GM23338 (cell line): ENCODE results near the gene ARHGEF28. TPM values are rescaled to one million over a fixed set of nuclear protein-coding genes. Genes with fewer than 3 reads are reported as not detected.
A peak's percentile ranks its signal among the peaks of the same experiment; 100 is the strongest.

Experiments
- ATAC-seq: fragments of 200-7000 bp; cut with Tn5 transposase; 3 replicates; pipeline ENCODE4 v1.9.1; 2020
- DNase-seq: peaks from one replicate; pipeline ENCODE4 v3.0.0-alpha.2; 2015; ENCODE audit warnings: low spot score
- H2AFZ ChIP-seq: fragments of 200-600 bp; sonication (generic); 2 replicates; pipeline ENCODE4 v1.8.0; 2016; ENCODE audit warnings: antibody characterized with exemption, mild to moderate bottlenecking, moderate library complexity
- H3F3A ChIP-seq: fragments of 200-600 bp; sonication (generic); replicated peaks from 2 replicates; pipeline ENCODE4 v1.8.0; 2017; ENCODE audit warnings: antibody characterized with exemption, mixed run types, low read depth
- H3K27ac ChIP-seq: fragments of 200-600 bp; sonication (generic); 2 replicates; pipeline ENCODE4 v1.6.1; 2016; ENCODE audit warnings: low read depth
- H3K27me3 ChIP-seq: fragments of 200-600 bp; sonication (generic); 2 replicates; pipeline ENCODE4 v1.8.0; 2016; ENCODE audit warnings: mild to moderate bottlenecking, mixed run types, moderate library complexity; ENCODE audit not compliant: insufficient read depth
- H3K36me3 ChIP-seq: fragments of 200-600 bp; sonication (generic); 2 replicates; pipeline ENCODE4 v1.8.0; 2016; ENCODE audit warnings: mild to moderate bottlenecking; ENCODE audit not compliant: insufficient read depth
- H3K4me1 ChIP-seq: fragments of 200-600 bp; sonication (generic); 2 replicates; pipeline ENCODE4 v1.8.0; 2016; ENCODE audit warnings: mild to moderate bottlenecking, moderate library complexity; ENCODE audit not compliant: insufficient read depth
- H3K4me2 ChIP-seq: fragments of 200-600 bp; sonication (generic); 2 replicates; pipeline ENCODE4 v1.7.1; 2017; ENCODE audit warnings: mixed run types
- H3K4me3 ChIP-seq: fragments of 200-600 bp; sonication (generic); 2 replicates; pipeline ENCODE4 v1.6.1; 2016; ENCODE audit warnings: mixed run types
- H3K79me2 ChIP-seq: fragments of 200-600 bp; sonication (generic); replicated peaks from 2 replicates; pipeline ENCODE4 v1.8.0; 2017; ENCODE audit warnings: mild to moderate bottlenecking; ENCODE audit not compliant: insufficient read depth
- H3K9me2 ChIP-seq: fragments of 200-600 bp; sonication (generic); 2 replicates; pipeline ENCODE4 v1.8.0; 2017; ENCODE audit not compliant: insufficient read depth
- H4K20me1 ChIP-seq: fragments of 200-600 bp; sonication (generic); replicated peaks from 2 replicates; pipeline ENCODE4 v1.8.0; 2017; ENCODE audit warnings: mild to moderate bottlenecking; ENCODE audit not compliant: insufficient read depth
- H3K27ac Mint-ChIP-seq: 2 replicates; pipeline ENCODE4 v1.8.0; 2020; ENCODE audit warnings: inconsistent platforms, mild to moderate bottlenecking, moderate library complexity, mixed read lengths
- H3K27me3 Mint-ChIP-seq: 3 replicates; pipeline ENCODE4 v1.8.0; 2022; ENCODE audit warnings: low read depth, mild to moderate bottlenecking, moderate library complexity, mixed read lengths, inconsistent platforms; ENCODE audit not compliant: insufficient read depth, poor library complexity
- H3K36me3 Mint-ChIP-seq: 3 replicates; pipeline ENCODE4 v1.8.0; 2021; ENCODE audit warnings: low read depth, mild to moderate bottlenecking, inconsistent platforms, moderate library complexity, mixed read lengths
- H3K4me1 Mint-ChIP-seq: 3 replicates; pipeline ENCODE4 v1.8.0; 2020; ENCODE audit warnings: mild to moderate bottlenecking, inconsistent platforms, mixed read lengths
- H3K4me3 Mint-ChIP-seq: 3 replicates; pipeline ENCODE4 v1.8.0; 2021; ENCODE audit warnings: moderate library complexity, mild to moderate bottlenecking, inconsistent platforms, mixed read lengths
- H3K9me3 Mint-ChIP-seq: 3 replicates; pipeline ENCODE4 v1.8.0; 2020; ENCODE audit warnings: moderate library complexity, mild to moderate bottlenecking, inconsistent platforms, mixed read lengths
- CREB1 ChIP-seq: fragments of 250-450 bp; sonication (Bioruptor Pico); IDR thresholded peaks from 2 replicates; pipeline ENCODE4 v1.5.0; 2020; ENCODE audit warnings: low read depth, mild to moderate bottlenecking, moderate library complexity
- CTCF ChIP-seq, 2 experiments: fragments of 200-600 bp in 1 of 2; sonication (generic) in 1 of 2; conservative IDR thresholded peaks; 2 replicates each; pipeline versions ENCODE4 v1.5.1 to v1.6.1; 2016 to 2017; ENCODE audit warnings: antibody characterized with exemption in 2 of 2, low read depth in 2 of 2, mild to moderate bottlenecking in 2 of 2, moderate library complexity in 1 of 2
- EZH2phosphoT487 ChIP-seq: fragments of 200-600 bp; sonication (generic); IDR thresholded peaks from one replicate; pipeline ENCODE4 v1.8.1; 2018; ENCODE audit warnings: antibody characterized with exemption; ENCODE audit not compliant: unreplicated experiment
- NANOG ChIP-seq: IDR thresholded peaks from 2 replicates; pipeline ENCODE4 v1.6.1; 2016; ENCODE audit warnings: antibody characterized with exemption, borderline replicate concordance
- POLR2AphosphoS5 ChIP-seq: IDR thresholded peaks from 2 replicates; pipeline ENCODE4 v1.6.1; 2016; ENCODE audit warnings: antibody characterized with exemption, low read depth
- REST ChIP-seq: IDR thresholded peaks from one replicate; pipeline ENCODE4 v1.6.1; 2018; ENCODE audit warnings: antibody characterized with exemption; ENCODE audit not compliant: unreplicated experiment
- STAT1 ChIP-seq: IDR thresholded peaks from one replicate; pipeline ENCODE4 v1.6.1; 2016; ENCODE audit warnings: antibody characterized with exemption; ENCODE audit not compliant: unreplicated experiment
- ZNF462 ChIP-seq: fragments of 250-450 bp; sonication (Bioruptor Pico); IDR thresholded peaks from 2 replicates; pipeline ENCODE4 v1.5.0; 2020; ENCODE audit warnings: mild to moderate bottlenecking, moderate library complexity
- polyA plus RNA-seq: library from polyadenylated mRNA; unstranded; fragments of >200 nt; fragmentation: Nextera tagmentation; extraction: Ambion mirVana; gene quantifications from 2 replicates; pipeline ENCODE4 v1.2.1, GENCODE V29; 2016
- total RNA-seq: library from RNA; depleted of rRNA; stranded (reverse); fragments of >200 nt; shearing (Covaris generic); gene quantifications from 2 replicates; pipeline ENCODE4 v1.2.3, GENCODE V29; 2014

The ARHGEF28 gene
- total and polyA plus RNA-seq, 2 experiments from 2014 or later = 0.39 to 1.0 TPM

GRCh38 chr5:73810429-73810828 is 184.4 kb downstream of the ARHGEF28 start (continued):
- TF ChIP-seq REST (no peak), NANOG (no peak)

- H3K4me2 ChIP-seq = no peak overlapping the region
Measured at GRCh38 chr5:73812457-73812856, 186.5 kb downstream of the ARHGEF28 start.

More at GRCh38 chr5:73812457-73812856, 186.5 kb downstream of the ARHGEF28 start:
- no peaks in the 10 kb centered on the region for H3F3A ChIP-seq
- no peak overlapping the region for H3K4me3 Mint-ChIP-seq
- ATAC-seq (no peak), DNase-seq (no peak)
- no peaks in the 10 kb centered on the region for H3K27me3 Mint-ChIP-seq
- no peak overlapping the region for H3K4me3 ChIP-seq
- H3K36me3 ChIP-seq = no peaks in the 10 kb centered on the region
- H3K4me1 ChIP-seq = peaks cover 12% of the 10 kb centered on the region; the same call in 1 of the 2 replicates
- no peak overlapping the region for H3K27ac Mint-ChIP-seq
- no peaks in the 10 kb centered on the region for H3K9me3 Mint-ChIP-seq
- H2AFZ ChIP-seq = peak overlapping the region; percentile 49; the same call in 1 of the 2 replicates
- H3K27me3 ChIP-seq = no peaks in the 10 kb centered on the region
- no peaks in the 10 kb centered on the region for H3K79me2 ChIP-seq
- H4K20me1 ChIP-seq = no peaks in the 10 kb centered on the region
- H3K36me3 Mint-ChIP-seq = no peaks in the 10 kb centered on the region
- no peaks in the 10 kb centered on the region for H3K9me2 ChIP-seq
- H3K27ac ChIP-seq = no peak overlapping the region
- peaks cover 20% of the 10 kb centered on the region for H3K4me1 Mint-ChIP-seq
- TF ChIP-seq STAT1 (no peak), EZH2phosphoT487 (no peak), ZNF462 (CRISPR knock-in tag) (no peak), CTCF (conservative IDR thresholded peaks at IDR 0.05; ENCODE audit: low read depth in 2 of 2) (no peak), POLR2AphosphoS5 (no peak), CREB1 (CRISPR knock-in tag) (no peak)
